GM18867 (cell line): Measurements from ENCODE around the gene STYXL2.

ENCODE experiments used
- ATAC-seq: cut with Tn5 transposase; IDR thresholded peaks from one replicate; pipeline ENCODE4 v1.9.1; 2021; ENCODE audit warnings: mild to moderate bottlenecking, moderate library complexity; ENCODE audit not compliant: unreplicated experiment

The STYXL2 gene

DNA sequence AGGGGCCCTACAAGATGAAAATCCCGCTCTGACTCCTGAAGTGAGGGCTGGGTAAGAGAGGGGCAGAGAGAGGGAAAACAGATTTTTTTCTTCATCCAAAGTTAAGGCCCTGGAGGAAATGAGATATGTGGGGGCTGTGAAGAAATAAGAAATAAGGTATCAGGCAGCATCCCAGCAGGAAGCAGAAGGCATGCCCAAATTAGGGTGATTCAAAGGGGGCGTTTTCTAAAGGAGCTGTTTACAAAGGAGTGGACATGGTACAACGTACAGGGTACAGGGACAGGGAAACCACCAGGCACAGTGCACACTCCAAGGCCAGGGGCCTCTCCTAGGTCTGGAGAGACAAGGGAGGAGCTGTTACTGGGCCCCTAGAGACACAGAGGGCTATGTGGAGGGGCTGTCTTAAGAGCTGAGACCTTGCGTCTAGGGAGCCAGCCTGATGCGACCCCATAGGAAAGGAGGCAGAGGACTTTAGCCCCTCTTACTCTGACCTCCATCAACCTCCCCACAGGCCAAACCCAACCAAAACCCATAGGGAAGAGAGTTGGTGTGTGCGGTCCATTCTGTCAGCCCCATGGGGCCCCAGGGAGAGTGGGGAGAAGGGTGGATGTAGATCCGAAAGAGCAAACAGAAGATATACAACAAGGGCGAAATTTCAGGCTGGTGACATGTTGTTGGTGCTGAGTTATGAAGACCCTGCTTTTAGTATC lies 38.6 kb downstream of the STYXL2 start:
- ATAC-seq, result no peak

DNA sequence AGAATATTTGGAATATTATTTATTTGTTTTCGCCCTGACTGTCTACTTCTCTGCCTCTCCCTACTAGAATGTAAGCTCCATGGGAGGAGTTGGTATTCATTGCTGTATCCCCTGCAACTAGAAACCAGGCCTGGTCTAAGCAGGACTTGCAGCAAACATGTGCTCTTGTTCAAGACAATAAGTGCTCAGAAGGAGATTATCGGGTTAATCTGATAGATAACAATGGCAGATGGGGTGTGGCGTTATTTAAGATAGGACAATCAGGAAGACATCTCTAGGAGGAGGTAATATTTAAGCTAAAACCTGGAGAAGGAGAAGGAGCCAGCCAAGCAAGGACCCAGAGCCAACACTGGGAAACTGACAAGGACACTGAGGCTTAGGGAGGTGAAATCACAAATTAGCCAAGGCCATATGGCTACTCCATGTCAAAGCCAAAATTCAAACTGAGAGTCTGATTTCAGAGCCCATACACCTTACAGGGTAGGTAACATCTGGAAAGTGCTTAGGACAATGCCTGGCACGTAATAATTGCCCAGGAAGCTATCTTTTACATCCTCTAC lies 41.5 kb downstream of the STYXL2 start:
- ATAC-seq, result no peak

DNA sequence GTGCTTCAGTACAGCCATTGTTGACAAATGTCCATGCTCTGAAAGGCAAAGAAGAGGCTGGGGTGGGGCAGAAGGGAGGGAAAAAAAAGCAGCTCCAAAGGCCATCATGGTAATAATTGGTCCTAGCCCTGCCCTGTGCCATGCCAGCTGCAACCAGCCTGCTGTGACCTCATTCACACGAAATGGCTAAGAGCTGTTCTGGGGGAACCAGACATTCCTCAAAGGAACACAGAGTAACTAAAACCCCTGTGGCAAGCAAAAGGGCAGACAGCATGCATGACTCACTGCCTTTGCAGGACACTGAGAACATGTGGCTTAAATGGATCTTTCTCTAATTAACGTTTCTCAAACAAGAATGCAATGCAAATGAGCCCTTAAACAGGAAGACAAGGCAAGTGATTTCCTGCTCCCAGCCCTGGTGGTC lies 42.3 kb downstream of the STYXL2 start:
- no peak for ATAC-seq

DNA sequence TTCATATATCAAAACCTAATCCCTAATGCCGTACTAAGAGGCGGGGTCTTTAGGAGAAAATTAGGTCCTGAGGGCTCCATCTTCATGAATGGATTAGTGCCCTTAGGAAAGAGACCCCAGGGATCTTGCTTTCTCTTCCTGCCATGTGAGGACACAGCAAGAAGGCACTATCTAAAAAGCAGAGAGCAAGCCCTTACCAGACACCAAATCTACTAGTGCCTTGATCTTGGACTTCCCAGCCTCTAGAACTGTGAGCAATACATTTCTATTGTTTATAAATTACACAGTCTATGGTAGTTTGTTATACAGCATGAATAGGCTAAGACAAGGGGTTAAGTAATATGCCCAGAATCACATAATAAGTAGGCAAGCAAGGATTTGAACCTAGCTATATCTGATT lies 42.9 kb downstream of the STYXL2 start:
- ATAC-seq, result no peak

DNA sequence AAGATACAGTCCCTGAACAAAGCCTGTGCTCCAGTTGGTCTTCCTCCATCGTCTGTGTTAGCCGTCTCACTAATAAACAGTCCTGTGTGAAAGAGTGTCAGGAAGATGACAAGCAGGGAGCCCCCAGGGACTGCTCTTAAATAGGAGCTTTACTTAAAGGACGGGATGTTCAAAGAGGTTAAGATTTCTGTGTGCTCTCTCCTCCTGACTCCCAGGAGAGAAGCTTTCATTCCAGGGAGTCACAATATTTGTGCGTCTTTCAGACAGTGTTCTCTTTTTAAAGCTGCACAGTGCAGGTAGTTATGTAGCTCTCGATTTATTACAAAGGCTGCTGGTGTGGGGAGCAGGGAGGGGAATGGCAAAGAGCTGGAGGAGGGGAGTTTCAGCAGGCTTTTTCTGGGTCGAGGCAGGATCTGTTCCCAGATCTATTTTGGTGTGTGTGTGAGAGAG lies 43.5 kb downstream of the STYXL2 start:
- ATAC-seq, result no peak

DNA sequence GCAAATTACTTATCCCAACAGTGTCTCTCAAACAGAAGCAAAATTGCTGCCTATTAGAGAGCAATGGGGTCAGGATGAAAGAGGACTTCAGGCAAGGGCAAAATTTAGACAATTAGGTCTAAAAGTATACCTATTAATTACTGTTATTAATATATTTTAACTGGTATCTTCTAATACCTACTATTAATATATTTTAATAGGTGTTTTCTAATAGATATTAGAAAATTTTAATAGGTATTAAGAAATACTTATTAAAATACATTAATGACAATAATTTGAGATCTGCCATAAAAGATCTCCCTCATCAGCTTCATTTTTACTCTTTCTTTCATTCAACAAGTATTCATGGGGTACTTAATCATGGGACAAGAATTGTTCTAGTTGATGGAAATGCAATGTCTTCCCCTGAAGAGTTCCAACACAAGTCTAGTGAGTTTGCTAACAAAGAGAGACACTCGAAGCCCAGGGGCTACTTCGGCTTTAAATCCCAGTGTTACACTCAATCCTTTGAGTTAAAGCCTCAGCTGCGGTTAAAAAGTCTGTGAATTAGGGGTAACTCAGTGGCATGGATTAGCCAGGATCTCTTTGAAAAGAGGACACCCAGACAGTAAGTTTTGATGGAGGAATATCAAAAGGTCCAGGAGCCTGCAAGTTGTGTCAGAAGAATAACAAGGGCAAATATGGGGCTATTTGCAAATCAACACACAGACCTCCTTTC lies 44.1 kb downstream of the STYXL2 start:
- no peak for ATAC-seq

DNA sequence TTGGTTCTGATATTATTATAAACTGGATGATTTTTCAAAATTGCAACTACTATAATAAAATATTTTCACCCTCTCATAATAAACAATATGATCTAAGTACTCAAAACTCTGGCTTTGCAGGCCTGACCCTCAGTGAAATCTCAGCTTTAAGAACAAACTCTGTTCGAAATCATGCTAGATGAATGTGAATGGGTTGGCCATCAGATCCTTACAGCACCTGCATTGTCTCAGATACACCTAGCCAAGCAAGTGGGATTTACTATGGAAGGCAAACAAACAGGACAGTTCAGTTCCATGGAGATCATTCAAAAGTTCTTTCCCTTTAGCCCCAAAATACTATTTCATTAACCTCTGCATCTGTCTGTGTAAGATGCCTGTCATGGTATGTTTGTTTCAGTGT lies 44.8 kb downstream of the STYXL2 start:
- ATAC-seq, result no peak

DNA sequence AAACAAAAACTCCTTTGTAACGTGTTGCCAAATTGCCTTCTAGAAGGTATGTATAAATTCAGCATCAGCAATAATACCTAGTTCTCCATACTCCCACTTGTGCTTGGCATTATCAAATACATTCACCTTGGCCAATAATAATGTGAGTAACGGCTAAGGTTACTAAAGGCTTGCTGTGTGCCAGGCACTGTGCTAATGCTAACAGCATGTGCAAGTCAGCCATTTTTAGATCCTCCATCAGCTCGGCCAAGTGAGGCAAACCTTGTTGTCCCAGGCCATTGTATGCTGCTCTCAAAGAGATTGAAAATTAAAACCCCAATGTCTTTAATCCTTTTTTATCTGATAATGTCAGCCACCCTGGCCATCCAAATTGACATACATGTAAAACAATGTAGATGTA lies 48.1 kb downstream of the STYXL2 start:
- ATAC-seq, result no peak
